Ovary (tissue), 9 donors: ENCODE data around the gene LGR5. TPM values are rescaled to one million over a fixed set of nuclear protein-coding genes. Genes with fewer than 3 reads are reported as not detected.

Experiments used
- DNase-seq, 5 donors: peaks; one replicate each; pipeline ENCODE4 v3.0.0-alpha.2; 2019 to 2020
- H3K27ac ChIP-seq, 2 donors: fragments of 200-600 bp; one replicate each; pipeline versions ENCODE4 v1.5.1 to v1.8.0; 2019 to 2022
- H3K27me3 ChIP-seq: fragments of 200-600 bp; one replicate; pipeline ENCODE4 v1.8.0; 2022
- H3K36me3 ChIP-seq: fragments of 200-600 bp; sonication (generic); one replicate; pipeline ENCODE4 v1.5.1; 2019
- H3K4me1 ChIP-seq: one replicate; pipeline ENCODE4 v1.8.1; 2013; ENCODE audit warnings: mild to moderate bottlenecking, moderate library complexity; ENCODE audit not compliant: insufficient read depth
- H3K4me3 ChIP-seq: fragments of 200-600 bp; sonication (generic); one replicate; pipeline ENCODE4 v1.5.1; 2017
- H3K9me3 ChIP-seq, 2 donors: fragments of 200-600 bp in 1 of 2; sonication (generic) in 1 of 2; one replicate each; pipeline versions ENCODE4 v1.5.1 to v1.8.1; 2013 to 2019; ENCODE audit warnings: mild to moderate bottlenecking in 1 of 2, moderate library complexity in 1 of 2
- EP300 ChIP-seq: sonication (generic); formaldehyde crosslinking; IDR thresholded peaks from one replicate; pipeline ENCODE4 v1.6.1; 2017; ENCODE audit warnings: antibody characterized with exemption
- POLR2A ChIP-seq: fragments of 450-650 bp; IDR thresholded peaks from one replicate; pipeline ENCODE4 v1.6.1; 2017; ENCODE audit warnings: antibody characterized with exemption, mild to moderate bottlenecking, moderate library complexity
- WGBS, 3 donors: extraction: QIAGEN DNeasy Blood & Tissue Kit in 1 of 3; methylation state at CpG; one replicate each; pipeline versions ENCODE4 v1.1.5 to v1.1.7; 2013 to 2017; 5-methylcytosine and 5-hydroxymethylcytosine counted together
- intact Hi-C, 4 donors: fragments of 100-400 bp; cut with DNase I; formaldehyde crosslinking; loops; one replicate each; pipeline versions ENCODE4 v1.11.0 to v1.15.1; 2022 to 2023
- polyA plus RNA-seq, 2 donors: library from polyadenylated mRNA; stranded (reverse); fragments of 200-250 nt in 1 of 2; fragments of 350-450 nt in 1 of 2; fragmentation: Illumina TruSeq in 1 of 2; extraction: RNeasy Lipid Tissue Mini Kit (QIAGEN cat#74804) in 1 of 2; gene quantifications; one replicate each; pipeline ENCODE4 v1.2.3, GENCODE V29; 2013 to 2014
- total RNA-seq, 7 donors: library from RNA; depleted of rRNA in 2 of 7; stranded (reverse); fragments of >200 nt in 2 of 7; fragmentation: NEBNext Ultra II Directional in 3 of 7; extraction: Animal tissue kit (Norgen Biotek cat#: 25700) in 3 of 7; gene quantifications; one replicate each; pipeline versions ENCODE4 v1.1.0 to v1.2.4, GENCODE V29; 2016 to 2023
- TF ChIP-seq, protein P1 (sequence below), 3 donors: fragments of 450-650 bp in 2 of 3; fragments of 200-600 bp in 1 of 3; IDR thresholded peaks; one replicate each; pipeline versions ENCODE4 v1.5.1 to v1.8.0; 2016 to 2022; ENCODE audit warnings: antibody characterized with exemption in 3 of 3, mild to moderate bottlenecking in 1 of 3
- donor health status: DM: no; HTN: no; CAD: no; lungs with moderate emphysema.
- donor health status: DM: no; HTN: no; CAD: no.
- donor health status: Bipolar disorder and iron deficiency.
- donor health status: DM: yes; HTN: yes; CAD: no.
- donor health status: DM: no; HTN: no; CAD: no.
- donor health status: DM: yes; HTN: yes; CAD: no.

The LGR5 gene
- total and polyA plus RNA-seq, 9 donors: 0.31 to 3.5 (median 0.84) TPM

- intact Hi-C loops: no loop called here
- Histone ChIP-seq H3K36me3 (no peaks in the 10 kb centered on the region), H3K9me3 (no peaks in the 10 kb centered on the region), H3K27me3 (no peaks in the 10 kb centered on the region), H3K4me1 (no peaks in the 10 kb centered on the region), H3K27ac (no peak overlapping the region), H3K4me3 (no peak overlapping the region)
- 71 to 80% (median 78%) methylated on average over 3 of the region's 3 CpGs for WGBS, 3 donors
- no peak for DNase-seq
- TF ChIP-seq EP300 (no peak), POLR2A (no peak)
- TF ChIP-seq, protein P1, sequence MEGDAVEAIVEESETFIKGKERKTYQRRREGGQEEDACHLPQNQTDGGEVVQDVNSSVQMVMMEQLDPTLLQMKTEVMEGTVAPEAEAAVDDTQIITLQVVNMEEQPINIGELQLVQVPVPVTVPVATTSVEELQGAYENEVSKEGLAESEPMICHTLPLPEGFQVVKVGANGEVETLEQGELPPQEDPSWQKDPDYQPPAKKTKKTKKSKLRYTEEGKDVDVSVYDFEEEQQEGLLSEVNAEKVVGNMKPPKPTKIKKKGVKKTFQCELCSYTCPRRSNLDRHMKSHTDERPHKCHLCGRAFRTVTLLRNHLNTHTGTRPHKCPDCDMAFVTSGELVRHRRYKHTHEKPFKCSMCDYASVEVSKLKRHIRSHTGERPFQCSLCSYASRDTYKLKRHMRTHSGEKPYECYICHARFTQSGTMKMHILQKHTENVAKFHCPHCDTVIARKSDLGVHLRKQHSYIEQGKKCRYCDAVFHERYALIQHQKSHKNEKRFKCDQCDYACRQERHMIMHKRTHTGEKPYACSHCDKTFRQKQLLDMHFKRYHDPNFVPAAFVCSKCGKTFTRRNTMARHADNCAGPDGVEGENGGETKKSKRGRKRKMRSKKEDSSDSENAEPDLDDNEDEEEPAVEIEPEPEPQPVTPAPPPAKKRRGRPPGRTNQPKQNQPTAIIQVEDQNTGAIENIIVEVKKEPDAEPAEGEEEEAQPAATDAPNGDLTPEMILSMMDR (IDR thresholded peaks at IDR 0.05): no peak
Measured at GRCh38 chr12:71576496-71576895, 136.9 kb downstream of the LGR5 start.

- 56 to 60% (median 60%) methylated on average over 5 of the region's 5 CpGs for whole genome bisulfite sequencing, 3 donors
- TF ChIP-seq EP300: no peak
- no peak for TF ChIP-seq POLR2A
- TF ChIP-seq, protein P1 (IDR thresholded peaks at IDR 0.05): no peak
- H3K4me1 ChIP-seq: no peaks in the 10 kb centered on the region
- no peaks in the 10 kb centered on the region for H3K27me3 ChIP-seq
- no peak for DNase-seq
- intact Hi-C loops: no loop called here
- H3K27ac ChIP-seq: no peak overlapping the region
- H3K36me3 ChIP-seq: no peaks in the 10 kb centered on the region
- H3K9me3 ChIP-seq: no peaks in the 10 kb centered on the region
- H3K4me3 ChIP-seq: no peak overlapping the region
Measured at GRCh38 chr12:71578694-71579258, 139.2 kb downstream of the LGR5 start.

- no peaks in the 10 kb centered on the region for H3K9me3 ChIP-seq
- no peak overlapping the region for H3K27ac ChIP-seq
- no peaks in the 10 kb centered on the region for H3K36me3 ChIP-seq
- WGBS, 3 donors: 72 to 85% (median 79%) methylated on average over 3 of the region's 3 CpGs
- no peaks in the 10 kb centered on the region for H3K4me1 ChIP-seq
- H3K27me3 ChIP-seq: no peaks in the 10 kb centered on the region
- intact Hi-C loops: no loop called here
- TF ChIP-seq, protein P1 (IDR thresholded peaks at IDR 0.05): no peak
- no peak for TF ChIP-seq EP300
- TF ChIP-seq POLR2A: no peak
- DNase-seq: no peak
- no peak overlapping the region for H3K4me3 ChIP-seq
Measured at GRCh38 chr12:71581206-71581605, 141.6 kb downstream of the LGR5 start.

DNA sequence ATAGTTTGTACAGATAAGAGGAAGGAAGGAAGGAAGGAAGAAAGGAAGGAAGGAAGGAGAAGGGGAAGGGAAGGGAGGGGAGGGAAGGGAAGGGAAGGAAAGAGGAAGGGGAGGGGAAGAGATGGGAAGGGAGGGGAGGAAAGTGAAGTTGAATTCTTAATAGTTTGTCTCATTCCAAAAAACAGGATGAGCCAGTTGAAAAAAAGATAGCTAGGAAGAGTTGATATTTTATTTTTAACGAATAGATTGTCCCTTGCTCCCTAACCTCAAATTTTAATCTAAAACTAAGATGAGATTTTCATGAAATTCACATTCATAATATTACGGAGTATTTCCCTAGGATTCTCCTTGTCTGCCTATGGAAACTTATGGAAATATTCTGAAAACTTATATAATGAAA lies 143.3 kb downstream of the LGR5 start:
- intact Hi-C loops: no loop called here
- no peaks in the 10 kb centered on the region for H3K27me3 ChIP-seq
- no peaks in the 10 kb centered on the region for H3K9me3 ChIP-seq
- 76 to 86% (median 78%) methylated on average over 2 of the region's 2 CpGs for WGBS, 3 donors
- H3K27ac ChIP-seq: no peak overlapping the region
- no peaks in the 10 kb centered on the region for H3K36me3 ChIP-seq
- H3K4me1 ChIP-seq: no peaks in the 10 kb centered on the region
- DNase-seq: no peak
- H3K4me3 ChIP-seq: no peak overlapping the region
- no peak for TF ChIP-seq POLR2A
- TF ChIP-seq, protein P1 (IDR thresholded peaks at IDR 0.05): no peak
- TF ChIP-seq EP300: no peak
